Mesothelial cell of epicardium (in vitro differentiated cells): Measurements from ENCODE around the gene RPS6KA1. TPM values are rescaled to one million over a fixed set of nuclear protein-coding genes. Genes with fewer than 3 reads are reported as not detected.

Experiments used
- DNase-seq, 2 experiments: peaks; one replicate each; pipeline ENCODE4 v3.0.0; 2021; ENCODE audit warnings: low spot score in 2 of 2; ENCODE audit not compliant: unreplicated experiment in 2 of 2
- H3K27ac Mint-ChIP-seq: 2 replicates; pipeline ENCODE4 v1.8.0; 2021; ENCODE audit warnings: mixed read lengths
- H3K27me3 Mint-ChIP-seq: 2 replicates; pipeline ENCODE4 v1.8.0; 2021; ENCODE audit warnings: low read depth, mixed read lengths
- H3K36me3 Mint-ChIP-seq: 2 replicates; pipeline ENCODE4 v1.8.0; 2021; ENCODE audit warnings: mixed read lengths
- H3K4me1 Mint-ChIP-seq: 2 replicates; pipeline ENCODE4 v1.8.0; 2021; ENCODE audit warnings: mixed read lengths
- H3K4me3 Mint-ChIP-seq: 2 replicates; pipeline ENCODE4 v1.8.0; 2021; ENCODE audit warnings: mild to moderate bottlenecking, moderate library complexity, mixed read lengths
- H3K9me3 Mint-ChIP-seq: 2 replicates; pipeline ENCODE4 v1.8.0; 2021; ENCODE audit warnings: mixed read lengths
- total RNA-seq: library from RNA; stranded (reverse); gene quantifications from 3 replicates; pipeline ENCODE4 v1.2.1, GENCODE V29; 2021
- TF ChIP-seq, protein P1 (sequence below): fragments of 200-600 bp; sonication (generic); IDR thresholded peaks from one replicate; pipeline ENCODE4 v1.5.0; 2021; ENCODE audit warnings: antibody characterized with exemption; ENCODE audit not compliant: unreplicated experiment

RPS6KA1 gene
- total RNA-seq, 1 donor from 2014 or later = 20.2 TPM

GRCh38 chr1:26542771-26543451 lies 13.3 kb downstream of the RPS6KA1 start:
- Mint-ChIP-seq H3K4me3 (no peak overlapping the region), H3K4me1 (peaks cover 8% of the 10 kb centered on the region), H3K27me3 (no peaks in the 10 kb centered on the region), H3K9me3 (no peaks in the 10 kb centered on the region), H3K36me3 (no peaks in the 10 kb centered on the region), H3K27ac (no peak overlapping the region)
- no peak for DNase-seq
- TF ChIP-seq, protein P1, sequence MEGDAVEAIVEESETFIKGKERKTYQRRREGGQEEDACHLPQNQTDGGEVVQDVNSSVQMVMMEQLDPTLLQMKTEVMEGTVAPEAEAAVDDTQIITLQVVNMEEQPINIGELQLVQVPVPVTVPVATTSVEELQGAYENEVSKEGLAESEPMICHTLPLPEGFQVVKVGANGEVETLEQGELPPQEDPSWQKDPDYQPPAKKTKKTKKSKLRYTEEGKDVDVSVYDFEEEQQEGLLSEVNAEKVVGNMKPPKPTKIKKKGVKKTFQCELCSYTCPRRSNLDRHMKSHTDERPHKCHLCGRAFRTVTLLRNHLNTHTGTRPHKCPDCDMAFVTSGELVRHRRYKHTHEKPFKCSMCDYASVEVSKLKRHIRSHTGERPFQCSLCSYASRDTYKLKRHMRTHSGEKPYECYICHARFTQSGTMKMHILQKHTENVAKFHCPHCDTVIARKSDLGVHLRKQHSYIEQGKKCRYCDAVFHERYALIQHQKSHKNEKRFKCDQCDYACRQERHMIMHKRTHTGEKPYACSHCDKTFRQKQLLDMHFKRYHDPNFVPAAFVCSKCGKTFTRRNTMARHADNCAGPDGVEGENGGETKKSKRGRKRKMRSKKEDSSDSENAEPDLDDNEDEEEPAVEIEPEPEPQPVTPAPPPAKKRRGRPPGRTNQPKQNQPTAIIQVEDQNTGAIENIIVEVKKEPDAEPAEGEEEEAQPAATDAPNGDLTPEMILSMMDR = no peak

DNA sequence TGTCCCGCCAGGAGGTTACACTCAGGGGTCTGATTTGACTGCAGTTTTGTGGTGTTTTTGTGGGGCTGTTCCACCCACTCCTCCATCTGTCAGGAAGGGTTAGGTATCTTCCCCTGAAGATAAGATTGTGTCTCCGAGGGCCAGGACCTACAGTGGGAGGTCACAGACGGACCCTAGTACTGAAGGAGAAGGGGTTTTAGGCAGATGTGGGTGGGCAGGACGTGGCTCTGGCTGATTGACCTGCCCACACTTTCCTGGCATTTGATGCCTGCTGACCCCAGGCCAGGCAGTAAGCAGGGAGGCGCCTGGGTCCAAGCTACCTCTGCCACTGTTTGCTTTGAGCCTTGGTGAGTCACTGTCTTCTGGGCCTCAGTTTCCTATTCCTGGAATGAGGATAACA lies 13.9 kb downstream of the RPS6KA1 start:
- peaks cover 8% of the 10 kb centered on the region for H3K4me1 Mint-ChIP-seq
- no peaks in the 10 kb centered on the region for H3K27me3 Mint-ChIP-seq
- H3K9me3 Mint-ChIP-seq = no peaks in the 10 kb centered on the region
- no peak for DNase-seq
- no peaks in the 10 kb centered on the region for H3K36me3 Mint-ChIP-seq
- TF ChIP-seq, protein P1 = no peak
- H3K27ac Mint-ChIP-seq = no peak overlapping the region
- H3K4me3 Mint-ChIP-seq = no peak overlapping the region

- Mint-ChIP-seq H3K9me3 (no peaks in the 10 kb centered on the region), H3K27me3 (no peaks in the 10 kb centered on the region), H3K36me3 (no peaks in the 10 kb centered on the region), H3K27ac (no peak overlapping the region), H3K4me3 (no peak overlapping the region), H3K4me1 (peaks cover 8% of the 10 kb centered on the region)
- TF ChIP-seq, protein P1 = no peak
- DNase-seq = no peak
Measured at GRCh38 chr1:26544126-26544525, 14.6 kb downstream of the RPS6KA1 start.

DNA sequence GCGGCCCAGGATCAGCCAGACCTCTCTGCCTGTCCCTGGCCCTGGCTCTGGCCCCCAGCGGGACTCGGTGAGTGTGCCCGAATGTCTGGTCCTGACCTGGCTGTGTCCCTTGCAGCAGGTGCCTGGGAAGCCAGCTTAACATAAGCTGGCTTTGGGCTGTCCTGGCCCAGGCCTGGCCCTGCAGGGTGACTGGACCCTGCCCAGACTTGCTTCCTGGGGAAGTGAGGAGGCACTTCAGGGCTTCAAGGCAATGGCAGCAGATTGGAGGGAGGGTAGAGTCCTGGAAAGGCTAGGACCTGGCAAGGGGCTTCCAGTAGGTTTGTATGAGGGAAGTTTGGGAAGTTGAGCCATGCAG lies 16.4 kb downstream of the RPS6KA1 start:
- no peaks in the 10 kb centered on the region for H3K9me3 Mint-ChIP-seq
- peaks cover 6% of the 10 kb centered on the region for H3K4me1 Mint-ChIP-seq
- no peak overlapping the region for H3K27ac Mint-ChIP-seq
- no peaks in the 10 kb centered on the region for H3K36me3 Mint-ChIP-seq
- no peak for DNase-seq
- H3K27me3 Mint-ChIP-seq = no peaks in the 10 kb centered on the region
- TF ChIP-seq, protein P1 = no peak
- no peak overlapping the region for H3K4me3 Mint-ChIP-seq

DNA sequence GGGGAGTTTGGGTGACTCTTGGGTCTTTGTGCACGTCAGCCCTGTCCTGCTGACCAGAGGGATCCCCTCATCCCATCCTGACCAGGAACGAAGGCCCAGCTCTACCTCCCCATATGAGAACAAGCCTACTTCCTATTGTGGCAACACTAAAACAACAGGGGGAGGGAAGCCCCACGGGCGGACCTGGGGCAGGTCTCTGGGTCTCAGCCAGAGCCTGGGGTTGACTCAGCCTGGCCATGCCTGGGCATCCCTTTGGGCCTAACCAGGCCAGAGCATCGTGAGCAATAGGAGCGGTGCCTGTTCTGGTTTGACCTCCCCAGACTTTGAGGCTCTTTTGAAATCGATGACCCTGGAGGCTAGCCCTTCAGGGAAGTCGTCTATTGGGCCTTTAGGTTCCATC lies 16.8 kb downstream of the RPS6KA1 start:
- Mint-ChIP-seq H3K4me3 (no peak overlapping the region), H3K36me3 (no peaks in the 10 kb centered on the region), H3K9me3 (no peaks in the 10 kb centered on the region), H3K27ac (no peak overlapping the region), H3K4me1 (peaks cover 6% of the 10 kb centered on the region), H3K27me3 (no peaks in the 10 kb centered on the region)
- TF ChIP-seq, protein P1 = no peak
- DNase-seq = no peak

- Mint-ChIP-seq H3K27me3 (no peaks in the 10 kb centered on the region), H3K4me1 (peaks cover 6% of the 10 kb centered on the region), H3K27ac (no peak overlapping the region), H3K36me3 (no peaks in the 10 kb centered on the region), H3K4me3 (no peak overlapping the region), H3K9me3 (no peaks in the 10 kb centered on the region)
- TF ChIP-seq, protein P1 = no peak
- DNase-seq = no peak
Measured at GRCh38 chr1:26546819-26547218, 17.3 kb downstream of the RPS6KA1 start.
